IMR-90 (cell line): Measurements from ENCODE around the gene HMG20B. TPM values are rescaled to one million over a fixed set of nuclear protein-coding genes. Genes with fewer than 3 reads are reported as not detected.
A peak's percentile ranks its signal among the peaks of the same experiment; 100 is the strongest.

ENCODE experiments used
- ATAC-seq: fragments of 200-7000 bp; cut with Tn5 transposase; 2 replicates; pipeline ENCODE4 v1.9.1; 2020; ENCODE audit warnings: low read depth, mild to moderate bottlenecking, moderate library complexity
- BruUV-seq: library from RNA; stranded (reverse); fragments of 400-500 nt; replicated peaks from 2 replicates; lab custom pipeline; 2021; lab: Mats Ljungman, UMichigan
- CTCF ChIA-PET: fragments of 300-600 bp; formaldehyde crosslinking; extraction: SDS; loops from one replicate; lab custom pipeline; 2021; ENCODE audit warnings: antibody characterized with exemption; lab: Yijun Ruan, JAX
- POLR2A ChIA-PET: fragments of 300-600 bp; sonication (Branson Sonifier 250); formaldehyde crosslinking; loops from one replicate; lab custom pipeline; 2022; ENCODE audit warnings: antibody characterized with exemption; ENCODE audit not compliant: unreplicated experiment; lab: Charles Lee
- DNase-seq: peaks from one replicate; pipeline ENCODE4 v3.0.0; 2013
- H2AFZ ChIP-seq: replicated peaks from 2 replicates; pipeline ENCODE3; 2013; ENCODE audit warnings: low read length, mild to moderate bottlenecking; ENCODE audit not compliant: poor library complexity
- H2AK5ac ChIP-seq: 2 replicates; pipeline ENCODE4 v1.6.1; 2013; ENCODE audit warnings: low read depth, low read length, inconsistent platforms
- H2AK9ac ChIP-seq: replicated peaks from 2 replicates; pipeline ENCODE3; 2013; ENCODE audit warnings: mild to moderate bottlenecking, low read depth, low read length, moderate library complexity; ENCODE audit not compliant: poor library complexity
- H2BK120ac ChIP-seq: 2 replicates; pipeline ENCODE4 v1.6.1; 2013; ENCODE audit warnings: low read depth, low read length, inconsistent platforms
- H2BK15ac ChIP-seq: 3 replicates; pipeline ENCODE4 v1.6.1; 2013; ENCODE audit warnings: low read depth, low read length, inconsistent platforms
- H2BK20ac ChIP-seq: 2 replicates; pipeline ENCODE4 v1.6.1; 2013; ENCODE audit warnings: low read depth, mild to moderate bottlenecking, inconsistent platforms, low read length, moderate library complexity
- H2BK5ac ChIP-seq: 2 replicates; pipeline ENCODE4 v1.6.1; 2013; ENCODE audit warnings: mild to moderate bottlenecking, low read depth, low read length, inconsistent platforms; ENCODE audit not compliant: poor library complexity, severe bottlenecking
- H3K14ac ChIP-seq: replicated peaks from 2 replicates; pipeline ENCODE4 v1.6.1; 2013; ENCODE audit warnings: low read depth, low read length, inconsistent platforms
- H3K18ac ChIP-seq: 2 replicates; pipeline ENCODE4 v1.6.1; 2013; ENCODE audit warnings: low read depth, low read length, control low read depth
- H3K23ac ChIP-seq: 2 replicates; pipeline ENCODE4 v1.6.1; 2013; ENCODE audit warnings: low read depth, low read length, inconsistent platforms
- H3K27ac ChIP-seq: 2 replicates; pipeline ENCODE4 v1.5.1; 2013; ENCODE audit warnings: mild to moderate bottlenecking, control low read depth, low read length; ENCODE audit not compliant: insufficient read depth
- H3K27me3 ChIP-seq: 2 replicates; pipeline ENCODE4 v1.6.1; 2013; ENCODE audit warnings: low read length; ENCODE audit not compliant: control insufficient read depth, insufficient read depth
- H3K36me3 ChIP-seq: 2 replicates; pipeline ENCODE4 v1.6.1; 2013; ENCODE audit warnings: low read length, mixed read lengths; ENCODE audit not compliant: control insufficient read depth, insufficient read depth
- H3K4ac ChIP-seq: 2 replicates; pipeline ENCODE4 v1.6.1; 2013; ENCODE audit warnings: low read depth, low read length, inconsistent platforms
- H3K4me1 ChIP-seq: 2 replicates; pipeline ENCODE4 v1.6.1; 2013; ENCODE audit warnings: low read length, mixed read lengths; ENCODE audit not compliant: control insufficient read depth, insufficient read depth
- H3K4me2 ChIP-seq: 2 replicates; pipeline ENCODE4 v1.6.1; 2013; ENCODE audit warnings: low read depth, mild to moderate bottlenecking, control low read depth, low read length, moderate library complexity
- H3K4me3 ChIP-seq: 2 replicates; pipeline ENCODE4 v1.5.1; 2013; ENCODE audit warnings: low read depth, mild to moderate bottlenecking, control low read depth, low read length, moderate library complexity; ENCODE audit not compliant: insufficient read depth
- H3K56ac ChIP-seq: 2 replicates; pipeline ENCODE4 v1.6.1; 2013; ENCODE audit warnings: low read length, inconsistent platforms; ENCODE audit not compliant: insufficient read depth; ENCODE audit errors: extremely low read depth
- H3K79me1 ChIP-seq, 2 experiments: 2 replicates each; pipeline ENCODE4 v1.6.1; 2013; ENCODE audit warnings: low read length in 2 of 2, inconsistent platforms in 1 of 2, low read depth in 1 of 2
- H3K9ac ChIP-seq: 2 replicates; pipeline ENCODE4 v1.6.1; 2013; ENCODE audit warnings: low read depth, low read length, control low read depth
- H3K9me1 ChIP-seq: 2 replicates; pipeline ENCODE4 v1.6.1; 2013; ENCODE audit warnings: low read length, inconsistent platforms; ENCODE audit not compliant: insufficient read depth
- H3K9me3 ChIP-seq: 2 replicates; pipeline ENCODE4 v1.6.1; 2013; ENCODE audit warnings: low read length; ENCODE audit not compliant: control insufficient read depth, insufficient read depth
- H4K20me1 ChIP-seq: 2 replicates; pipeline ENCODE4 v1.6.1; 2013; ENCODE audit warnings: low read length, inconsistent platforms; ENCODE audit not compliant: insufficient read depth
- H4K5ac ChIP-seq: 2 replicates; pipeline ENCODE4 v1.6.1; 2013; ENCODE audit warnings: mild to moderate bottlenecking, low read depth, low read length, control low read depth
- H4K8ac ChIP-seq, 2 experiments: 2 replicates each; pipeline ENCODE4 v1.6.1; 2013; ENCODE audit warnings: low read depth in 2 of 2, low read length in 2 of 2, control low read depth in 1 of 2, inconsistent platforms in 1 of 2
- H4K91ac ChIP-seq: 2 replicates; pipeline ENCODE4 v1.6.1; 2013; ENCODE audit warnings: low read depth, low read length, inconsistent platforms; ENCODE audit not compliant: insufficient read depth
- BHLHE40 ChIP-seq: fragments of 150-350 bp; IDR thresholded peaks from 2 replicates; pipeline ENCODE4 v1.6.1; 2016; ENCODE audit warnings: mild to moderate bottlenecking, low read depth, low read length
- CHD1 ChIP-seq: IDR thresholded peaks from 2 replicates; pipeline ENCODE4 v1.6.1; 2012; ENCODE audit warnings: low read depth, low read length, improper control_type of control experiment
- FOS ChIP-seq: fragments of 150-350 bp; IDR thresholded peaks from 2 replicates; pipeline ENCODE4 v1.6.1; 2016; ENCODE audit warnings: low read depth, low read length
- MAFK ChIP-seq: IDR thresholded peaks from 2 replicates; pipeline ENCODE4 v1.6.1; 2012; ENCODE audit warnings: low read depth, low read length, improper control_type of control experiment
- MAZ ChIP-seq: IDR thresholded peaks from 2 replicates; pipeline ENCODE4 v1.6.1; 2012; ENCODE audit warnings: low read depth, mild to moderate bottlenecking, low read length, improper control_type of control experiment, moderate library complexity, borderline replicate concordance
- MXI1 ChIP-seq: IDR thresholded peaks from 2 replicates; pipeline ENCODE4 v1.6.1; 2012; ENCODE audit warnings: low read depth, mild to moderate bottlenecking, low read length, moderate library complexity, borderline replicate concordance
- NFE2L2 ChIP-seq: fragments of 150-350 bp; IDR thresholded peaks from 2 replicates; pipeline ENCODE4 v1.6.1; 2016; ENCODE audit warnings: low read depth, mild to moderate bottlenecking, low read length
- POLR2A ChIP-seq: IDR thresholded peaks from 2 replicates; pipeline ENCODE4 v1.6.1; 2012; ENCODE audit warnings: mild to moderate bottlenecking, low read depth, low read length
- RFX5 ChIP-seq: IDR thresholded peaks from 2 replicates; pipeline ENCODE4 v1.8.0; 2012; ENCODE audit warnings: low read depth, mild to moderate bottlenecking, low read length, moderate library complexity
- WGBS, 2 experiments: methylation state at CpG; one replicate each; pipeline versions ENCODE4 v1.1.5 to v1.1.7; 2013; ENCODE audit warnings: missing lambda C conversion rate in 2 of 2; ENCODE audit not compliant: insufficient read length in 1 of 2; ENCODE audit errors: extremely low coverage in 2 of 2; 5-methylcytosine and 5-hydroxymethylcytosine counted together
- dilution Hi-C: fragments of 300-500 bp; cut with HindIII; formaldehyde crosslinking; loops from one replicate; pipeline ENCODE4 v1.14.3; 2018; ENCODE audit warnings: low sequenced_read_pairs; ENCODE audit not compliant: unreplicated experiment
- in situ Hi-C: fragments of 300-500 bp; cut with MboI; formaldehyde crosslinking; loops from 3 replicates; pipeline ENCODE4 v1.14.3; 2019; ENCODE audit warnings: low sequenced_read_pairs, inconsistent platforms, mixed read lengths
- intact Hi-C: fragments of 100-400 bp; cut with micrococcal nuclease; formaldehyde crosslinking; loops from 2 replicates; pipeline ENCODE4 v1.10.0; 2022
- polyA plus RNA-seq, 3 experiments: library from polyadenylated mRNA; depleted of rRNA; stranded (reverse); fragments of >200 nt; gene quantifications; 2 replicates each; pipeline ENCODE4 v1.2.3, GENCODE V29; 2012; ENCODE audit warnings: low replicate concordance in 1 of 3
- total RNA-seq: library from RNA; depleted of rRNA; stranded (reverse); fragments of >200 nt; gene quantifications from 2 replicates; pipeline ENCODE4 v1.2.3, GENCODE V29; 2012

Gene HMG20B
- total and polyA plus RNA-seq, 2 of the 4 experiments (the other 2 are of a cell fraction) = 57.5 to 63.8 TPM

DNA sequence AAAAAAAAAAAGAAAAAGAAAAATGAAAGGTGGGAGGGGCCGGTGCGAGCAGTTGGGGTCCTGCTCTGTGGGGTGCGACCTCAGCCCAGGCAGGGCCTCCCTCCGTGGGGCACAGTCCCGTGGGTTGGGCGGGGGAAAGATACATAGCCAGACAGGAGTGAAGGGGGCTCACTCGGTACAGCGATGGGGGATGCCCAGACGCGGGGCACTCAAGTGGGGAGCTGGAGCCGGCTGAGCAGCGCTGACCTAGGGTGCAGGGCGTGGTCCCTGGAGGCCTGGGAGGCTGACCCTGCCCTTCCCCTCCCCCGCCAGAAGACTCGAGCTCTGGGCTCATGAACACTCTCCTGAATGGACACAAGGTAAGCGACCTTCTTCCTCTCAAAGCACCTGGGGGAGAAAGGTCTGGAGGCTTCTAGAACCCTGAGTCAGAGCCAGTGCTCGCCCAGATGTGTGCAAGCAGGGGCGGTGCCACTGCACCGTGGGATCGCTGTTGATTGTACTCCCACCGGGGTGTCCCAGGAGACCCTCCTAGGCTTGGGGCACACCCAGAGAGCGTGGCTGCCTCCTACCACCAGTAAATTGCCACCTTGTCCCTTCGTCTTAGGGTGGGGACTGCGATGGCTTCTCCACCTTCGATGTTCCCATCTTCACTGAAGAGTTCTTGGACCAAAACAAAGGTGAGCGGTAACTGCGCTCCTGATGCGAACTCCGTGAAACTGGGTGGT is 3.4 kb downstream of the HMG20B start:
- peaks cover 13% of the 10 kb centered on the region for H3K9me1 ChIP-seq
- dilution Hi-C loops = no loop called here
- H3K9me3 ChIP-seq = no peaks in the 10 kb centered on the region
- H2BK5ac ChIP-seq = no peak overlapping the region
- in situ Hi-C loops = no loop called here
- 90% methylated on average over 17 of the region's 29 CpGs; no CpG with 5 or more reads in 1 of the 2 experiments for WGBS, 2 experiments
- no peak overlapping the region for H3K23ac ChIP-seq
- peaks cover 15% of the 10 kb centered on the region; the same call in 1 of the 2 replicates for H4K20me1 ChIP-seq
- H3K27me3 ChIP-seq = no peaks in the 10 kb centered on the region
- no peak overlapping the region for H3K18ac ChIP-seq
- 0 out of 2 replicates have a peak overlapping the region, but pooled peaks have one; percentile 17 for H2AK5ac ChIP-seq
- H2BK120ac ChIP-seq = no peak overlapping the region
- peak overlapping the region; percentile 70 for H2AK9ac ChIP-seq
- no peak overlapping the region for H3K27ac ChIP-seq
- H3K36me3 ChIP-seq = peaks cover 15% of the 10 kb centered on the region; the same call in 1 of the 2 replicates
- no peak overlapping the region for H4K5ac ChIP-seq
- no peak overlapping the region for H3K4ac ChIP-seq
- peaks cover 7 to 22% of the 10 kb centered on the region in 2 experiments; a peak in 3 of 4 replicates for H3K79me1 ChIP-seq
- H2BK15ac ChIP-seq = no peak overlapping the region
- no peak overlapping the region for H3K14ac ChIP-seq
- no TSS peak for BruUV-seq
- intact Hi-C loops = no loop called here
- H3K9ac ChIP-seq = no peak overlapping the region
- no peak for DNase-seq
- no peak for TF ChIP-seq MAFK
- no peak for TF ChIP-seq FOS
- no peak for TF ChIP-seq NFE2L2
- no peak for TF ChIP-seq MXI1
- TF ChIP-seq RFX5 = no peak
- TF ChIP-seq MAZ = no peak
- no peak for TF ChIP-seq BHLHE40
- no peak for TF ChIP-seq CHD1
- TF ChIP-seq POLR2A = no peak
- POLR2A ChIA-PET = no interaction called here
- H3K4me3 ChIP-seq = no peak overlapping the region
- CTCF ChIA-PET = no interaction called here
- no peak overlapping the region for H4K91ac ChIP-seq
- no peak overlapping the region for H2BK20ac ChIP-seq
- H2AFZ ChIP-seq = no peak overlapping the region
- peaks cover 5% of the 10 kb centered on the region for H3K4me1 ChIP-seq
- no peak for ATAC-seq
- H3K56ac ChIP-seq = no peak overlapping the region
- no peak overlapping the region for H3K4me2 ChIP-seq
- H4K8ac ChIP-seq = no peak overlapping the region
